OCI-LY7 (cell line): ENCODE results near the gene MED22. TPM values are rescaled to one million over a fixed set of nuclear protein-coding genes. Genes with fewer than 3 reads are reported as not detected.

Experiments
- BruUV-seq: library from RNA; stranded (reverse); fragments of 400-500 nt; replicated peaks from 2 replicates; lab custom pipeline; 2021; lab: Mats Ljungman, UMichigan
- CTCF ChIA-PET: fragments of 300-600 bp; sonication (Branson Sonifier 250); formaldehyde crosslinking; loops from one replicate; lab custom pipeline; 2022; ENCODE audit warnings: antibody characterized with exemption; ENCODE audit not compliant: unreplicated experiment; lab: Charles Lee
- POLR2A ChIA-PET: fragments of 300-600 bp; sonication (Branson Sonifier 250); formaldehyde crosslinking; loops from one replicate; lab custom pipeline; 2022; ENCODE audit warnings: antibody characterized with exemption; lab: Charles Lee
- DNase-seq: peaks from one replicate; pipeline ENCODE4 v3.0.0-alpha.2; 2015; ENCODE audit warnings: low spot score
- H2AFZ ChIP-seq: fragments of 200-600 bp; sonication (generic), shearing (Covaris generic); 2 replicates; pipeline ENCODE4 v1.6.1; 2014; ENCODE audit warnings: mild to moderate bottlenecking, antibody characterized with exemption, low read length, moderate library complexity
- H3K27ac ChIP-seq: fragments of 200-600 bp; sonication (generic); 2 replicates; pipeline ENCODE4 v1.5.1; 2014; ENCODE audit warnings: mixed run types, low read depth, mild to moderate bottlenecking, moderate library complexity, low read length, inconsistent platforms; ENCODE audit not compliant: poor library complexity, severe bottlenecking
- H3K36me3 ChIP-seq: fragments of 200-600 bp; sonication (generic); 2 replicates; pipeline ENCODE4 v1.6.1; 2014; ENCODE audit warnings: mild to moderate bottlenecking, antibody characterized with exemption, low read length, moderate library complexity, mixed read lengths; ENCODE audit not compliant: insufficient read depth
- H3K4me1 ChIP-seq: fragments of 200-600 bp; sonication (generic); 2 replicates; pipeline ENCODE4 v1.5.1; 2014; ENCODE audit warnings: mild to moderate bottlenecking, low read length; ENCODE audit not compliant: insufficient read depth, poor library complexity, severe bottlenecking
- H3K4me2 ChIP-seq: fragments of 200-600 bp; sonication (generic); 2 replicates; pipeline ENCODE4 v1.6.1; 2014; ENCODE audit warnings: mild to moderate bottlenecking, low read length
- H3K4me3 ChIP-seq: fragments of 200-600 bp; sonication (generic); 2 replicates; pipeline ENCODE4 v1.5.1; 2014; ENCODE audit warnings: mild to moderate bottlenecking, low read depth, low read length; ENCODE audit not compliant: poor library complexity, severe bottlenecking
- H3K79me2 ChIP-seq: fragments of 200-600 bp; sonication (generic); 2 replicates; pipeline ENCODE4 v1.6.1; 2016; ENCODE audit warnings: low read depth, mild to moderate bottlenecking, low read length, moderate library complexity, mixed read lengths; ENCODE audit not compliant: insufficient read depth
- H3K9me2 ChIP-seq: fragments of 200-600 bp; sonication (generic); 2 replicates; pipeline ENCODE4 v1.6.1; 2016; ENCODE audit warnings: mild to moderate bottlenecking, low read length, mixed read lengths; ENCODE audit not compliant: insufficient read depth
- H3K9me3 ChIP-seq: fragments of 200-600 bp; sonication (generic); 2 replicates; pipeline ENCODE4 v1.6.1; 2014; ENCODE audit warnings: mild to moderate bottlenecking, mixed run types, low read length, mixed read lengths
- H4K20me1 ChIP-seq: fragments of 200-600 bp; sonication (generic); 2 replicates; pipeline ENCODE4 v1.6.1; 2014; ENCODE audit warnings: mild to moderate bottlenecking, antibody characterized with exemption, low read length, moderate library complexity, mixed read lengths; ENCODE audit not compliant: insufficient read depth
- CTCF ChIP-seq: fragments of 200-600 bp; sonication (generic); conservative IDR thresholded peaks from 2 replicates; pipeline ENCODE4 v1.5.1; 2014; ENCODE audit warnings: mild to moderate bottlenecking, antibody characterized with exemption, low read length, moderate library complexity, mixed read lengths
- EZH2phosphoT487 ChIP-seq: fragments of 200-600 bp; sonication (generic); IDR thresholded peaks from 2 replicates; pipeline ENCODE4 v1.6.1; 2018; ENCODE audit warnings: low read depth, borderline replicate concordance, mild to moderate bottlenecking, mixed run types, antibody characterized with exemption, low read length, moderate library complexity, mixed read lengths
- intact Hi-C: fragments of 100-400 bp; cut with micrococcal nuclease; formaldehyde crosslinking; loops from one replicate; pipeline ENCODE4 v1.10.0; 2022; ENCODE audit not compliant: unreplicated experiment
- total RNA-seq, 2 experiments: library from RNA; depleted of rRNA in 1 of 2; stranded (reverse); fragments of >200 nt in 1 of 2; shearing (Covaris generic) in 1 of 2; gene quantifications; 2 replicates each; pipeline ENCODE4 v1.2.3, GENCODE V29; 2014 to 2022

Gene MED22
- total RNA-seq, 2 experiments from 2014 or later = 52.0 to 62.1 TPM

- Histone ChIP-seq H3K79me2 (no peaks in the 10 kb centered on the region), H3K9me3 (no peaks in the 10 kb centered on the region), H3K27ac (no peak overlapping the region), H3K4me1 (no peaks in the 10 kb centered on the region), H2AFZ (no peak overlapping the region), H3K4me2 (no peak overlapping the region), H3K9me2 (no peaks in the 10 kb centered on the region), H4K20me1 (no peaks in the 10 kb centered on the region), H3K4me3 (no peak overlapping the region), H3K36me3 (peaks cover 2% of the 10 kb centered on the region; the same call in 1 of the 2 replicates)
- no peak for DNase-seq
- intact Hi-C loops = no loop called here
- ChIA-PET CTCF (no interaction called here), POLR2A (no interaction called here)
- no TSS peak for BruUV-seq
- TF ChIP-seq CTCF (no peak), EZH2phosphoT487 (no peak)
Measured at GRCh38 chr9:133323991-133324703, 23.8 kb downstream of the MED22 start.

- Histone ChIP-seq H2AFZ (no peak overlapping the region), H3K9me3 (no peaks in the 10 kb centered on the region), H3K9me2 (no peaks in the 10 kb centered on the region), H3K79me2 (no peaks in the 10 kb centered on the region), H4K20me1 (no peaks in the 10 kb centered on the region), H3K36me3 (no peaks in the 10 kb centered on the region), H3K4me3 (no peak overlapping the region), H3K4me2 (no peak overlapping the region), H3K4me1 (no peaks in the 10 kb centered on the region), H3K27ac (no peak overlapping the region)
- TF ChIP-seq EZH2phosphoT487 (no peak), CTCF (no peak)
- ChIA-PET POLR2A (no interaction called here), CTCF (no interaction called here)
- DNase-seq = no peak
- intact Hi-C loops = no loop called here
- BruUV-seq = no TSS peak
Measured at GRCh38 chr9:133323211-133323610, 24.7 kb downstream of the MED22 start.

GRCh38 chr9:133322701-133323100 is 25.2 kb downstream of the MED22 start:
- H3K79me2 ChIP-seq = no peaks in the 10 kb centered on the region
- H3K36me3 ChIP-seq = no peaks in the 10 kb centered on the region
- no peak overlapping the region for H3K4me3 ChIP-seq
- H3K9me2 ChIP-seq = no peaks in the 10 kb centered on the region
- H4K20me1 ChIP-seq = no peaks in the 10 kb centered on the region
- no peak for DNase-seq
- H3K4me2 ChIP-seq = no peak overlapping the region
- H3K4me1 ChIP-seq = no peaks in the 10 kb centered on the region
- CTCF ChIA-PET = no interaction called here
- H3K9me3 ChIP-seq = no peaks in the 10 kb centered on the region
- no peak overlapping the region for H2AFZ ChIP-seq
- intact Hi-C loops = no loop called here
- no peak overlapping the region for H3K27ac ChIP-seq
- POLR2A ChIA-PET = no interaction called here
- no TSS peak for BruUV-seq
- no peak for TF ChIP-seq EZH2phosphoT487
- no peak for TF ChIP-seq CTCF
